GM12878 (cell line): Measurements from ENCODE around the gene TLDC2. TPM values are rescaled to one million over a fixed set of nuclear protein-coding genes. Genes with fewer than 3 reads are reported as not detected.

Source experiments
- ATAC-seq: fragments of 200-7000 bp; cut with Tn5 transposase; 3 replicates; pipeline ENCODE4 v1.9.1; 2020; ENCODE audit warnings: mild to moderate bottlenecking, moderate library complexity
- BruUV-seq: library from RNA; stranded (reverse); fragments of 400-500 nt; replicated peaks from 2 replicates; lab custom pipeline; 2021; lab: Mats Ljungman, UMichigan
- CTCF ChIA-PET: fragments of 300-600 bp; sonication (Branson Sonifier 250); formaldehyde crosslinking; extraction: SDS; loops from one replicate; lab custom pipeline; 2021; ENCODE audit warnings: inconsistent platforms; lab: Yijun Ruan, JAX
- POLR2A ChIA-PET: fragments of 350-600 bp; formaldehyde crosslinking; extraction: SDS; loops from one replicate; lab custom pipeline; 2021; ENCODE audit warnings: inconsistent platforms; lab: Charles Lee
- RAD21 ChIA-PET: fragments of 300-600 bp; sonication (Branson Sonifier 250); formaldehyde crosslinking; loops from one replicate; lab custom pipeline; 2023; ENCODE audit warnings: antibody characterized with exemption; ENCODE audit not compliant: unreplicated experiment; lab: Charles Lee
- SMC1A ChIA-PET: fragments of 300-600 bp; sonication (Branson Sonifier 250); formaldehyde crosslinking; loops from one replicate; lab custom pipeline; 2023; ENCODE audit not compliant: unreplicated experiment, uncharacterized antibody; lab: Charles Lee
- DNase-seq: peaks from one replicate; pipeline ENCODE4 v3.0.0-alpha.2; 2011; ENCODE audit warnings: low read depth, low spot score
- FAIRE-seq: peaks from 3 replicates; lab custom pipeline; 2011; peaks lifted over from hg19 to GRCh38; lab: Jason Lieb, UNC
- H2AFZ ChIP-seq: 2 replicates; pipeline ENCODE4 v1.6.0; 2011; ENCODE audit warnings: low read depth, low read length, control low read depth; ENCODE audit not compliant: control insufficient read depth
- H3K27ac ChIP-seq: 2 replicates; pipeline ENCODE4 v1.5.1; 2011; ENCODE audit warnings: control low read depth; ENCODE audit not compliant: control insufficient read depth, insufficient read depth
- H3K27me3 ChIP-seq, 2 experiments: replicated peaks in 1 of 2; 2 replicates each; pipeline versions ENCODE4 v1.6.0 to v1.6.1; 2011; ENCODE audit warnings: low read length in 1 of 2; ENCODE audit not compliant: control insufficient read depth in 2 of 2, insufficient read depth in 2 of 2
- H3K36me3 ChIP-seq, 2 experiments: 2 replicates each; pipeline ENCODE4 v1.5.1; 2011; ENCODE audit warnings: low read length in 1 of 2; ENCODE audit not compliant: control insufficient read depth in 2 of 2, insufficient read depth in 2 of 2
- H3K4me1 ChIP-seq: 2 replicates; pipeline ENCODE4 v1.6.1; 2011; ENCODE audit warnings: mild to moderate bottlenecking, low read length, moderate library complexity, mixed read lengths; ENCODE audit not compliant: control insufficient read depth, insufficient read depth
- H3K4me2 ChIP-seq: 2 replicates; pipeline ENCODE4 v1.6.0; 2011; ENCODE audit warnings: control low read depth; ENCODE audit not compliant: control insufficient read depth, insufficient read depth
- H3K4me3 ChIP-seq: fragments of 200-600 bp; sonication (generic); 2 replicates; pipeline ENCODE4 v1.5.1; 2016
- H3K79me2 ChIP-seq: 2 replicates; pipeline ENCODE4 v1.6.0; 2011; ENCODE audit warnings: low read length; ENCODE audit not compliant: control insufficient read depth, insufficient read depth
- H3K9ac ChIP-seq: 2 replicates; pipeline ENCODE4 v1.8.0; 2011; ENCODE audit warnings: low read length, control low read depth, mixed read lengths; ENCODE audit not compliant: control insufficient read depth, insufficient read depth
- H3K9me3 ChIP-seq: replicated peaks from 3 replicates; pipeline ENCODE4 v1.5.1; 2011; ENCODE audit warnings: mild to moderate bottlenecking, low read length; ENCODE audit not compliant: control insufficient read depth, insufficient read depth
- H4K20me1 ChIP-seq: 2 replicates; pipeline ENCODE4 v1.6.0; 2011; ENCODE audit not compliant: control insufficient read depth, insufficient read depth
- CREB1 ChIP-seq: IDR thresholded peaks from 2 replicates; pipeline ENCODE4 v1.6.1; 2012; ENCODE audit warnings: low read depth, mild to moderate bottlenecking, inconsistent platforms
- EP300 ChIP-seq, 2 experiments: fragments of 150-350 bp in 1 of 2; IDR thresholded peaks; 2 replicates each; pipeline ENCODE4 v1.6.1; 2011 to 2012; ENCODE audit warnings: low read depth in 2 of 2, low read length in 2 of 2, borderline replicate concordance in 1 of 2, improper control_type of control experiment in 1 of 2, inconsistent platforms in 1 of 2; ENCODE audit not compliant: control insufficient read depth in 1 of 2
- NR2C1 ChIP-seq: fragments of 450-650 bp; IDR thresholded peaks from 2 replicates; pipeline ENCODE4 v1.6.1; 2017; ENCODE audit warnings: antibody characterized with exemption, mild to moderate bottlenecking, moderate library complexity
- SUZ12 ChIP-seq: fragments of 200-600 bp; sonication (generic); IDR thresholded peaks from one replicate; pipeline ENCODE4 v1.6.1; 2018; ENCODE audit warnings: antibody characterized with exemption, mild to moderate bottlenecking; ENCODE audit not compliant: unreplicated experiment
- ZNF217 ChIP-seq: fragments of 450-650 bp; IDR thresholded peaks from 2 replicates; pipeline ENCODE4 v1.6.1; 2017; ENCODE audit warnings: antibody characterized with exemption, mild to moderate bottlenecking
- ZNF274 ChIP-seq: IDR thresholded peaks from one replicate; pipeline ENCODE4 v1.8.0; 2011; ENCODE audit not compliant: insufficient read length, insufficient read depth
- ZSCAN29 ChIP-seq: fragments of 450-650 bp; IDR thresholded peaks from 2 replicates; pipeline ENCODE4 v1.6.1; 2017; ENCODE audit warnings: mild to moderate bottlenecking, moderate library complexity
- WGBS: methylation state at CpG from one replicate; pipeline ENCODE4 v1.1.6; 2016; ENCODE audit warnings: low lambda C conversion rate; ENCODE audit not compliant: insufficient replicate concordance, insufficient coverage; ENCODE audit errors: missing lambda C conversion rate; 5-methylcytosine and 5-hydroxymethylcytosine counted together
- in situ Hi-C: fragments of 300-500 bp; cut with MboI; formaldehyde crosslinking; loops from 9 replicates; pipeline ENCODE4 v1.14.3; 2018; ENCODE audit warnings: mixed read lengths
- intact Hi-C: fragments of 100-400 bp; cut with micrococcal nuclease; formaldehyde crosslinking; loops from one replicate; pipeline ENCODE4 v1.14.2; 2022; ENCODE audit not compliant: unreplicated experiment
- polyA plus RNA-seq, 11 experiments: library from polyadenylated mRNA; depleted of rRNA in 4 of 11; unstranded in 6 of 11; stranded (reverse) in 5 of 11; fragments of >200 nt; fragmentation: Nextera tagmentation in 4 of 11; fragmentation: Illumina TruSeq in 1 of 11; extraction: Ambion mirVana in 4 of 11; extraction: Trizol in 1 of 11; gene quantifications; 1 replicate in 1 of 11; 2 replicates in 10 of 11; pipeline versions ENCODE4 v1.2.1 to v1.2.3, GENCODE V29; 2011 to 2016; ENCODE audit warnings: inconsistent platforms in 2 of 11, missing spikeins in 2 of 11, low read depth in 1 of 11
- total RNA-seq, 4 experiments: library from RNA; depleted of rRNA in 3 of 4; stranded (reverse); fragments of >200 nt in 3 of 4; fragmentation: Illumina TruSeq in 1 of 4; extraction: Trizol in 1 of 4; gene quantifications; 2 replicates each; pipeline versions ENCODE4 v1.2.1 to v1.2.3, GENCODE V29; 2013 to 2021
- TF ChIP-seq, protein P1 (sequence below): fragments of 450-650 bp; IDR thresholded peaks from 2 replicates; pipeline ENCODE4 v1.6.1; 2017; ENCODE audit warnings: mild to moderate bottlenecking, moderate library complexity
- TF ChIP-seq, protein P2 (sequence below): fragments of 450-650 bp; IDR thresholded peaks from 2 replicates; pipeline ENCODE4 v1.6.1; 2017; ENCODE audit warnings: mild to moderate bottlenecking, moderate library complexity
- TF ChIP-seq, protein P3 (sequence below): fragments of 450-650 bp; IDR thresholded peaks from 2 replicates; pipeline ENCODE4 v1.6.1; 2018; ENCODE audit warnings: mild to moderate bottlenecking, low read depth, moderate library complexity; ENCODE audit not compliant: partially characterized antibody

The TLDC2 gene
- total and polyA plus RNA-seq, 10 of the 15 experiments (the other 5 are each of a cell fraction or from before 2014, with no cell fraction given), result 0.05 to 0.41 (median 0.21) TPM

DNA sequence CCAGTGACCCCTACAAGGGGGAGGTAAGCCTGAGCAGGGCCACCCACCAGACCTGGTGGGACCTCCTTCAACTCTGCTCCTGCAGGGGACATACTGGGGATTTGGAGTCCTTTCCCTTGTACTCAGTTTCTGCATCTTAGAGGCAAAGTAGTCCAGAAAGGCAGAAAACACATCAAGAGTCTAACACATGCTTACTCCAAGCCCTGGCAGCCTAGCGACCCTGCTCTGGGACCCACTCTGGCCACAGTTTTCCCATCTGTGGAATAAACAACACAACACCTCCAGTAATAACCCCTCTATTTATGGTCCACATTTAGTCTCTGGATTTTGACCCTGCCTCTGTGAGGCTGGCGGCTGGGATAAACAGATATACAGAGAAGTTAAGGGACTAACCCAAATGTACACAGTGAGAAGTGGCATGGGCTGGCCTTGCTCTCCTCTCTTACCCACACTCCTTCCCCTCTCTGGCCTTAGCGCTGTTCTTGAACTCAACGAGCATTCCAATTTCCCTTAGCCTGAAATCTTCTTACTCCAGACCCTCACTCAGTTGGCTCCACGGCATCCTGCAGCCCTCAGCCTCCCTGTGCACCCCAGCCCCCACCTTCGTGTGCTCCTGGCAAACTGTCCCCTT, 16.1 kb upstream of the TLDC2 start:
- H3K4me2 ChIP-seq, result peak overlapping the region; percentile 86; the same call in 1 of the 2 replicates
- ChIA-PET RAD21 (interaction anchor here (0.6 to 9.7 kb wide), 4 partner anchors 13 to 254 kb away, joined by 3 to 215 read pairs (median 17); partner anchors contain the start of gene RAB5IF), POLR2A (interaction anchor here (2.6 to 12.4 kb wide), 3 partner anchors 8 to 23 kb away, joined by 8 to 114 read pairs (median 72); no protein-coding TSS in a partner anchor), CTCF (interaction anchor here (1.0 to 25.3 kb wide), 5 partner anchors 11 to 105 kb away, joined by 3 to 349 read pairs (median 4); no protein-coding TSS in a partner anchor), SMC1A (interaction anchor here (0.8 to 13.5 kb wide), 8 partner anchors 8 to 68 kb away, joined by 3 to 105 read pairs (median 4); no protein-coding TSS in a partner anchor)
- in situ Hi-C loops (no loop called here), intact Hi-C loops (loop anchor here (5.0 to 10.0 kb wide), 4 partner anchors 33 to 255 kb away; partner anchors contain the start of genes DSN1 and RAB5IF)
- WGBS, result 96% methylated on average over 6 of the region's 6 CpGs
- H3K9me3 ChIP-seq, result no peaks in the 10 kb centered on the region
- H3K36me3 ChIP-seq, result no peaks in the 10 kb centered on the region; a peak in 1 of 4 replicates
- ATAC-seq (no peak), DNase-seq (no peak), FAIRE-seq (no peak)
- H3K9ac ChIP-seq, result no peak overlapping the region
- TF ChIP-seq, protein P1, sequence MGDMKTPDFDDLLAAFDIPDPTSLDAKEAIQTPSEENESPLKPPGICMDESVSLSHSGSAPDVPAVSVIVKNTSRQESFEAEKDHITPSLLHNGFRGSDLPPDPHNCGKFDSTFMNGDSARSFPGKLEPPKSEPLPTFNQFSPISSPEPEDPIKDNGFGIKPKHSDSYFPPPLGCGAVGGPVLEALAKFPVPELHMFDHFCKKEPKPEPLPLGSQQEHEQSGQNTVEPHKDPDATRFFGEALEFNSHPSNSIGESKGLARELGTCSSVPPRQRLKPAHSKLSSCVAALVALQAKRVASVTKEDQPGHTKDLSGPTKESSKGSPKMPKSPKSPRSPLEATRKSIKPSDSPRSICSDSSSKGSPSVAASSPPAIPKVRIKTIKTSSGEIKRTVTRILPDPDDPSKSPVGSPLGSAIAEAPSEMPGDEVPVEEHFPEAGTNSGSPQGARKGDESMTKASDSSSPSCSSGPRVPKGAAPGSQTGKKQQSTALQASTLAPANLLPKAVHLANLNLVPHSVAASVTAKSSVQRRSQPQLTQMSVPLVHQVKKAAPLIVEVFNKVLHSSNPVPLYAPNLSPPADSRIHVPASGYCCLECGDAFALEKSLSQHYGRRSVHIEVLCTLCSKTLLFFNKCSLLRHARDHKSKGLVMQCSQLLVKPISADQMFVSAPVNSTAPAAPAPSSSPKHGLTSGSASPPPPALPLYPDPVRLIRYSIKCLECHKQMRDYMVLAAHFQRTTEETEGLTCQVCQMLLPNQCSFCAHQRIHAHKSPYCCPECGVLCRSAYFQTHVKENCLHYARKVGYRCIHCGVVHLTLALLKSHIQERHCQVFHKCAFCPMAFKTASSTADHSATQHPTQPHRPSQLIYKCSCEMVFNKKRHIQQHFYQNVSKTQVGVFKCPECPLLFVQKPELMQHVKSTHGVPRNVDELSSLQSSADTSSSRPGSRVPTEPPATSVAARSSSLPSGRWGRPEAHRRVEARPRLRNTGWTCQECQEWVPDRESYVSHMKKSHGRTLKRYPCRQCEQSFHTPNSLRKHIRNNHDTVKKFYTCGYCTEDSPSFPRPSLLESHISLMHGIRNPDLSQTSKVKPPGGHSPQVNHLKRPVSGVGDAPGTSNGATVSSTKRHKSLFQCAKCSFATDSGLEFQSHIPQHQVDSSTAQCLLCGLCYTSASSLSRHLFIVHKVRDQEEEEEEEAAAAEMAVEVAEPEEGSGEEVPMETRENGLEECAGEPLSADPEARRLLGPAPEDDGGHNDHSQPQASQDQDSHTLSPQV, result no peak
- TF ChIP-seq ZNF274, result no peak
- TF ChIP-seq EP300 (IDR thresholded peaks at IDR 0.05; ENCODE audit: borderline replicate concordance in 1 of 2, control insufficient read depth in 1 of 2, low read depth in 2 of 2, low read length in 2 of 2), result no peak
- TF ChIP-seq, protein P2, sequence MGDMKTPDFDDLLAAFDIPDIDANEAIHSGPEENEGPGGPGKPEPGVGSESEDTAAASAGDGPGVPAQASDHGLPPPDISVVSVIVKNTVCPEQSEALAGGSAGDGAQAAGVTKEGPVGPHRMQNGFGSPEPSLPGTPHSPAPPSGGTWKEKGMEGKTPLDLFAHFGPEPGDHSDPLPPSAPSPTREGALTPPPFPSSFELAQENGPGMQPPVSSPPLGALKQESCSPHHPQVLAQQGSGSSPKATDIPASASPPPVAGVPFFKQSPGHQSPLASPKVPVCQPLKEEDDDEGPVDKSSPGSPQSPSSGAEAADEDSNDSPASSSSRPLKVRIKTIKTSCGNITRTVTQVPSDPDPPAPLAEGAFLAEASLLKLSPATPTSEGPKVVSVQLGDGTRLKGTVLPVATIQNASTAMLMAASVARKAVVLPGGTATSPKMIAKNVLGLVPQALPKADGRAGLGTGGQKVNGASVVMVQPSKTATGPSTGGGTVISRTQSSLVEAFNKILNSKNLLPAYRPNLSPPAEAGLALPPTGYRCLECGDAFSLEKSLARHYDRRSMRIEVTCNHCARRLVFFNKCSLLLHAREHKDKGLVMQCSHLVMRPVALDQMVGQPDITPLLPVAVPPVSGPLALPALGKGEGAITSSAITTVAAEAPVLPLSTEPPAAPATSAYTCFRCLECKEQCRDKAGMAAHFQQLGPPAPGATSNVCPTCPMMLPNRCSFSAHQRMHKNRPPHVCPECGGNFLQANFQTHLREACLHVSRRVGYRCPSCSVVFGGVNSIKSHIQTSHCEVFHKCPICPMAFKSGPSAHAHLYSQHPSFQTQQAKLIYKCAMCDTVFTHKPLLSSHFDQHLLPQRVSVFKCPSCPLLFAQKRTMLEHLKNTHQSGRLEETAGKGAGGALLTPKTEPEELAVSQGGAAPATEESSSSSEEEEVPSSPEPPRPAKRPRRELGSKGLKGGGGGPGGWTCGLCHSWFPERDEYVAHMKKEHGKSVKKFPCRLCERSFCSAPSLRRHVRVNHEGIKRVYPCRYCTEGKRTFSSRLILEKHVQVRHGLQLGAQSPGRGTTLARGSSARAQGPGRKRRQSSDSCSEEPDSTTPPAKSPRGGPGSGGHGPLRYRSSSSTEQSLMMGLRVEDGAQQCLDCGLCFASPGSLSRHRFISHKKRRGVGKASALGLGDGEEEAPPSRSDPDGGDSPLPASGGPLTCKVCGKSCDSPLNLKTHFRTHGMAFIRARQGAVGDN, result no peak
- TF ChIP-seq ZNF217, result no peak
- TF ChIP-seq ZSCAN29, result no peak
- no peak for TF ChIP-seq SUZ12
- TF ChIP-seq, protein P3, sequence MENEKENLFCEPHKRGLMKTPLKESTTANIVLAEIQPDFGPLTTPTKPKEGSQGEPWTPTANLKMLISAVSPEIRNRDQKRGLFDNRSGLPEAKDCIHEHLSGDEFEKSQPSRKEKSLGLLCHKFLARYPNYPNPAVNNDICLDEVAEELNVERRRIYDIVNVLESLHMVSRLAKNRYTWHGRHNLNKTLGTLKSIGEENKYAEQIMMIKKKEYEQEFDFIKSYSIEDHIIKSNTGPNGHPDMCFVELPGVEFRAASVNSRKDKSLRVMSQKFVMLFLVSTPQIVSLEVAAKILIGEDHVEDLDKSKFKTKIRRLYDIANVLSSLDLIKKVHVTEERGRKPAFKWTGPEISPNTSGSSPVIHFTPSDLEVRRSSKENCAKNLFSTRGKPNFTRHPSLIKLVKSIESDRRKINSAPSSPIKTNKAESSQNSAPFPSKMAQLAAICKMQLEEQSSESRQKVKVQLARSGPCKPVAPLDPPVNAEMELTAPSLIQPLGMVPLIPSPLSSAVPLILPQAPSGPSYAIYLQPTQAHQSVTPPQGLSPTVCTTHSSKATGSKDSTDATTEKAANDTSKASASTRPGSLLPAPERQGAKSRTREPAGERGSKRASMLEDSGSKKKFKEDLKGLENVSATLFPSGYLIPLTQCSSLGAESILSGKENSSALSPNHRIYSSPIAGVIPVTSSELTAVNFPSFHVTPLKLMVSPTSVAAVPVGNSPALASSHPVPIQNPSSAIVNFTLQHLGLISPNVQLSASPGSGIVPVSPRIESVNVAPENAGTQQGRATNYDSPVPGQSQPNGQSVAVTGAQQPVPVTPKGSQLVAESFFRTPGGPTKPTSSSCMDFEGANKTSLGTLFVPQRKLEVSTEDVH, result no peak
- TF ChIP-seq CREB1, result no peak
- TF ChIP-seq NR2C1, result no peak
- H3K4me1 ChIP-seq, result peaks cover 16% of the 10 kb centered on the region
- BruUV-seq, result TSS peak; percentile 47
- no peak overlapping the region for H3K4me3 ChIP-seq
- no peaks in the 10 kb centered on the region for H3K27me3 ChIP-seq
- H3K79me2 ChIP-seq, result peaks cover 16% of the 10 kb centered on the region
- H4K20me1 ChIP-seq, result 0 out of 2 replicates have a peak, but pooled peaks cover 3% of the 10 kb centered on the region
- H2AFZ ChIP-seq, result no peak overlapping the region
- H3K27ac ChIP-seq, result no peak overlapping the region
